Thymus (tissue), 11 donors: ENCODE results near the gene SLC24A3. TPM values are rescaled to one million over a fixed set of nuclear protein-coding genes. Genes with fewer than 3 reads are reported as not detected.

ENCODE experiments used
- DNase-seq, 9 donors: peaks; one replicate each; pipeline ENCODE4 v3.0.0-alpha.2; 2013; ENCODE audit warnings: low spot score in 9 of 9, low read depth in 6 of 9, missing footprints in 1 of 9
- H3K27ac ChIP-seq, 2 donors: one replicate each; pipeline ENCODE4 v1.5.1; 2013; ENCODE audit warnings: control low read depth in 1 of 2, low read depth in 1 of 2, low read length in 1 of 2, mild to moderate bottlenecking in 1 of 2, moderate library complexity in 1 of 2
- H3K27me3 ChIP-seq, 2 donors: one replicate each; pipeline ENCODE4 v1.5.1; 2013; ENCODE audit warnings: low read length in 1 of 2; ENCODE audit not compliant: control insufficient read depth in 2 of 2, insufficient read depth in 1 of 2
- H3K36me3 ChIP-seq, 2 donors: one replicate each; pipeline ENCODE4 v1.5.1; 2013; ENCODE audit warnings: low read length in 1 of 2, mild to moderate bottlenecking in 1 of 2, moderate library complexity in 1 of 2; ENCODE audit not compliant: control insufficient read depth in 2 of 2, insufficient read depth in 2 of 2
- H3K4me1 ChIP-seq, 2 donors: one replicate each; pipeline ENCODE4 v1.5.1; 2013; ENCODE audit warnings: low read length in 2 of 2; ENCODE audit not compliant: control insufficient read depth in 2 of 2, insufficient read depth in 2 of 2
- H3K4me3 ChIP-seq, 2 donors: one replicate each; pipeline ENCODE4 v1.5.1; 2013; ENCODE audit warnings: low read length in 2 of 2, control low read depth in 1 of 2, mild to moderate bottlenecking in 1 of 2
- H3K9me3 ChIP-seq, 2 donors: one replicate each; pipeline ENCODE4 v1.5.1; 2013; ENCODE audit warnings: low read length in 1 of 2, mild to moderate bottlenecking in 1 of 2; ENCODE audit not compliant: control insufficient read depth in 2 of 2, insufficient read depth in 1 of 2
- WGBS: extraction: QIAGEN DNeasy Blood & Tissue Kit; methylation state at CpG from one replicate; pipeline ENCODE4 v1.1.7; 2013; 5-methylcytosine and 5-hydroxymethylcytosine counted together
- polyA plus RNA-seq: library from polyadenylated mRNA; stranded (reverse); fragments of 200-250 nt; gene quantifications from one replicate; pipeline ENCODE4 v1.2.3, GENCODE V29; 2013
- total RNA-seq: library from RNA; stranded (reverse); fragments of 120-200 nt; gene quantifications from one replicate; pipeline ENCODE4 v1.2.4, GENCODE V29; 2013
- donor health status: healthy.

The SLC24A3 gene
- total and polyA plus RNA-seq, 2 donors, result 0.99 to 2.1 TPM

- Histone ChIP-seq H3K4me3 (no peak overlapping the region), H3K4me1 (no peaks in the 10 kb centered on the region), H3K27me3 (no peaks in the 10 kb centered on the region), H3K36me3 (no peaks in the 10 kb centered on the region), H3K9me3 (no peaks in the 10 kb centered on the region), H3K27ac (no peak overlapping the region)
- 62% methylated on average over 2 of the region's 2 CpGs for WGBS
- DNase-seq, result no peak
Measured at GRCh38 chr20:19351542-19351941, 139.1 kb downstream of the SLC24A3 start.

GRCh38 chr20:19354950-19355349 is 142.5 kb downstream of the SLC24A3 start:
- Histone ChIP-seq H3K27ac (no peak overlapping the region), H3K9me3 (no peaks in the 10 kb centered on the region), H3K4me3 (no peak overlapping the region), H3K4me1 (no peaks in the 10 kb centered on the region), H3K36me3 (no peaks in the 10 kb centered on the region), H3K27me3 (no peaks in the 10 kb centered on the region)
- DNase-seq, result no peak
- 96% methylated on average over 3 of the region's 3 CpGs for WGBS

GRCh38 chr20:19361790-19362189 is 149.3 kb downstream of the SLC24A3 start:
- Histone ChIP-seq H3K36me3 (no peaks in the 10 kb centered on the region), H3K9me3 (no peaks in the 10 kb centered on the region), H3K4me3 (no peak overlapping the region), H3K4me1 (no peaks in the 10 kb centered on the region), H3K27ac (no peak overlapping the region), H3K27me3 (no peaks in the 10 kb centered on the region)
- DNase-seq, result no peak
- 90% methylated on average over 3 of the region's 3 CpGs for WGBS

- Histone ChIP-seq H3K4me1 (no peaks in the 10 kb centered on the region), H3K27me3 (no peaks in the 10 kb centered on the region), H3K4me3 (no peak overlapping the region), H3K9me3 (no peaks in the 10 kb centered on the region), H3K27ac (no peak overlapping the region), H3K36me3 (no peaks in the 10 kb centered on the region)
- no peak for DNase-seq
- WGBS, result 88% methylated on average over 4 of the region's 4 CpGs
Measured at GRCh38 chr20:19363476-19363875, 151.0 kb downstream of the SLC24A3 start.

GRCh38 chr20:19367591-19367990 is 155.1 kb downstream of the SLC24A3 start:
- H3K4me3 ChIP-seq, result no peak overlapping the region
- WGBS, result 92% methylated on average over 2 of the region's 2 CpGs
- no peak for DNase-seq
- H3K36me3 ChIP-seq, result no peaks in the 10 kb centered on the region
- H3K27me3 ChIP-seq, result no peaks in the 10 kb centered on the region
- H3K27ac ChIP-seq, result no peak overlapping the region
- no peaks in the 10 kb centered on the region for H3K4me1 ChIP-seq
- H3K9me3 ChIP-seq, result no peaks in the 10 kb centered on the region

- no peak overlapping the region for H3K4me3 ChIP-seq
- no peaks in the 10 kb centered on the region for H3K36me3 ChIP-seq
- 92% methylated on average over 3 of the region's 3 CpGs for WGBS
- H3K4me1 ChIP-seq, result no peaks in the 10 kb centered on the region
- H3K27ac ChIP-seq, result no peak overlapping the region
- no peak for DNase-seq
- no peaks in the 10 kb centered on the region for H3K27me3 ChIP-seq
- H3K9me3 ChIP-seq, result no peaks in the 10 kb centered on the region
Measured at GRCh38 chr20:19368351-19368750, 155.9 kb downstream of the SLC24A3 start.

GRCh38 chr20:19370076-19371075 is 157.9 kb downstream of the SLC24A3 start:
- Histone ChIP-seq H3K9me3 (no peaks in the 10 kb centered on the region), H3K27me3 (no peaks in the 10 kb centered on the region), H3K36me3 (no peaks in the 10 kb centered on the region), H3K4me1 (no peaks in the 10 kb centered on the region), H3K27ac (no peak overlapping the region), H3K4me3 (no peak overlapping the region)
- no peak for DNase-seq
- 95% methylated on average over 6 of the region's 6 CpGs for WGBS

- H3K27me3 ChIP-seq, result no peaks in the 10 kb centered on the region
- no peaks in the 10 kb centered on the region for H3K4me1 ChIP-seq
- no peak overlapping the region for H3K4me3 ChIP-seq
- H3K27ac ChIP-seq, result no peak overlapping the region
- 98% methylated on average over 1 of the region's 1 CpG for WGBS
- H3K36me3 ChIP-seq, result no peaks in the 10 kb centered on the region
- H3K9me3 ChIP-seq, result no peaks in the 10 kb centered on the region
- DNase-seq, result no peak
Measured at GRCh38 chr20:19371112-19371511, 158.7 kb downstream of the SLC24A3 start.

- H3K9me3 ChIP-seq, result no peaks in the 10 kb centered on the region
- H3K4me1 ChIP-seq, result no peaks in the 10 kb centered on the region
- no peaks in the 10 kb centered on the region for H3K27me3 ChIP-seq
- no peak overlapping the region for H3K27ac ChIP-seq
- no peak for DNase-seq
- no peaks in the 10 kb centered on the region for H3K36me3 ChIP-seq
- WGBS, result 93% methylated on average over 3 of the region's 3 CpGs
- H3K4me3 ChIP-seq, result no peak overlapping the region
Measured at GRCh38 chr20:19374216-19374615, 161.8 kb downstream of the SLC24A3 start.
